OCI-LY3 (cell line): ENCODE data around the gene IRF9.

Experiments used
- EZH2phosphoT487 ChIP-seq: fragments of 200-600 bp; shearing (Covaris generic); IDR thresholded peaks from 2 replicates; pipeline ENCODE4 v1.6.1; 2018; ENCODE audit warnings: antibody characterized with exemption, mixed run types, low read depth
- TF ChIP-seq, protein P1 (sequence below): fragments of 200-600, 300-600 bp; sonication (generic); IDR thresholded peaks from 2 replicates; pipeline ENCODE4 v1.5.1; 2014; ENCODE audit warnings: antibody characterized with exemption, low read length, low read depth

GRCh38 chr14:24164518-24164991 lies 3.5 kb downstream of the IRF9 start:
- TF ChIP-seq, protein P1, sequence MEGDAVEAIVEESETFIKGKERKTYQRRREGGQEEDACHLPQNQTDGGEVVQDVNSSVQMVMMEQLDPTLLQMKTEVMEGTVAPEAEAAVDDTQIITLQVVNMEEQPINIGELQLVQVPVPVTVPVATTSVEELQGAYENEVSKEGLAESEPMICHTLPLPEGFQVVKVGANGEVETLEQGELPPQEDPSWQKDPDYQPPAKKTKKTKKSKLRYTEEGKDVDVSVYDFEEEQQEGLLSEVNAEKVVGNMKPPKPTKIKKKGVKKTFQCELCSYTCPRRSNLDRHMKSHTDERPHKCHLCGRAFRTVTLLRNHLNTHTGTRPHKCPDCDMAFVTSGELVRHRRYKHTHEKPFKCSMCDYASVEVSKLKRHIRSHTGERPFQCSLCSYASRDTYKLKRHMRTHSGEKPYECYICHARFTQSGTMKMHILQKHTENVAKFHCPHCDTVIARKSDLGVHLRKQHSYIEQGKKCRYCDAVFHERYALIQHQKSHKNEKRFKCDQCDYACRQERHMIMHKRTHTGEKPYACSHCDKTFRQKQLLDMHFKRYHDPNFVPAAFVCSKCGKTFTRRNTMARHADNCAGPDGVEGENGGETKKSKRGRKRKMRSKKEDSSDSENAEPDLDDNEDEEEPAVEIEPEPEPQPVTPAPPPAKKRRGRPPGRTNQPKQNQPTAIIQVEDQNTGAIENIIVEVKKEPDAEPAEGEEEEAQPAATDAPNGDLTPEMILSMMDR, result no peak
- TF ChIP-seq EZH2phosphoT487, result no peak
